Esophagus muscularis mucosa (tissue), 4 donors: ENCODE results near the gene P2RY2.

Experiments
- EP300 ChIP-seq: sonication (generic); formaldehyde crosslinking; IDR thresholded peaks from one replicate; pipeline ENCODE4 v1.6.1; 2017; ENCODE audit warnings: antibody characterized with exemption
- POLR2A ChIP-seq: fragments of 450-650 bp; IDR thresholded peaks from one replicate; pipeline ENCODE4 v1.6.1; 2017; ENCODE audit warnings: antibody characterized with exemption, moderate library complexity, mild to moderate bottlenecking, low read depth
- POLR2AphosphoS5 ChIP-seq, 2 donors: sonication (generic); formaldehyde crosslinking; IDR thresholded peaks; one replicate each; pipeline ENCODE4 v1.6.1; 2017; ENCODE audit warnings: antibody characterized with exemption in 2 of 2
- TF ChIP-seq, protein P1 (sequence below), 3 experiments: fragments of 200-600 bp in 2 of 3; fragments of 450-650 bp in 1 of 3; sonication (generic) in 2 of 3; IDR thresholded peaks; one replicate each; pipeline ENCODE4 v1.5.1; 2017 to 2019; ENCODE audit warnings: antibody characterized with exemption in 3 of 3, mild to moderate bottlenecking in 2 of 3, moderate library complexity in 1 of 3

DNA sequence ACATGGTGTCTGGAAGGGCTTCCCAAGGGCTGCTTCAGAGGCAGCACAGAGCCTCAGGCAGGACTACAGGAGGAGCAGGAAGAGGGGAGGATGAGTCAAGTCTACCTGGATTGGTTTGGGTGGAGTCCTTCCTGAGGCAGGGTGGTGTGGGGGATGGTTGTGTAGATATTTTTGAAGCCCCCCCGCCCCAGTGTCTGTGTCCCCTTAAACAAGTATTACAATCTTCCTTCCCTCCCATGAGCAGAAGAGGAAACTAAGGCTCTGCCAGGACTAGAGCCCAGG is 41.3 kb upstream of the P2RY2 start:
- TF ChIP-seq, protein P1, sequence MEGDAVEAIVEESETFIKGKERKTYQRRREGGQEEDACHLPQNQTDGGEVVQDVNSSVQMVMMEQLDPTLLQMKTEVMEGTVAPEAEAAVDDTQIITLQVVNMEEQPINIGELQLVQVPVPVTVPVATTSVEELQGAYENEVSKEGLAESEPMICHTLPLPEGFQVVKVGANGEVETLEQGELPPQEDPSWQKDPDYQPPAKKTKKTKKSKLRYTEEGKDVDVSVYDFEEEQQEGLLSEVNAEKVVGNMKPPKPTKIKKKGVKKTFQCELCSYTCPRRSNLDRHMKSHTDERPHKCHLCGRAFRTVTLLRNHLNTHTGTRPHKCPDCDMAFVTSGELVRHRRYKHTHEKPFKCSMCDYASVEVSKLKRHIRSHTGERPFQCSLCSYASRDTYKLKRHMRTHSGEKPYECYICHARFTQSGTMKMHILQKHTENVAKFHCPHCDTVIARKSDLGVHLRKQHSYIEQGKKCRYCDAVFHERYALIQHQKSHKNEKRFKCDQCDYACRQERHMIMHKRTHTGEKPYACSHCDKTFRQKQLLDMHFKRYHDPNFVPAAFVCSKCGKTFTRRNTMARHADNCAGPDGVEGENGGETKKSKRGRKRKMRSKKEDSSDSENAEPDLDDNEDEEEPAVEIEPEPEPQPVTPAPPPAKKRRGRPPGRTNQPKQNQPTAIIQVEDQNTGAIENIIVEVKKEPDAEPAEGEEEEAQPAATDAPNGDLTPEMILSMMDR (IDR thresholded peaks at IDR 0.05), result no peak
- no peak for TF ChIP-seq POLR2AphosphoS5 (IDR thresholded peaks at IDR 0.05)
- no peak for TF ChIP-seq POLR2A
- no peak for TF ChIP-seq EP300
